Adrenal gland (tissue), 5 donors: ENCODE data around the gene ADGRA1.

Experiments used
- POLR2A ChIP-seq, 2 donors: fragments of 450-650 bp; IDR thresholded peaks; one replicate each; pipeline ENCODE4 v1.6.1; 2017; ENCODE audit warnings: antibody characterized with exemption in 2 of 2, mild to moderate bottlenecking in 2 of 2, moderate library complexity in 1 of 2
- TF ChIP-seq, protein P1 (sequence below), 6 experiments: fragments of 450-650 bp in 4 of 6; fragments of 200-600 bp in 2 of 6; sonication (generic) in 1 of 6; IDR thresholded peaks; 1 replicate in 5 of 6; 2 replicates in 1 of 6; pipeline versions ENCODE4 v1.5.1 to v1.8.0; 2016 to 2021; ENCODE audit warnings: antibody characterized with exemption in 6 of 6, mild to moderate bottlenecking in 2 of 6, moderate library complexity in 1 of 6
- donor health status: DM: no; HTN: no; CAD: no.

DNA sequence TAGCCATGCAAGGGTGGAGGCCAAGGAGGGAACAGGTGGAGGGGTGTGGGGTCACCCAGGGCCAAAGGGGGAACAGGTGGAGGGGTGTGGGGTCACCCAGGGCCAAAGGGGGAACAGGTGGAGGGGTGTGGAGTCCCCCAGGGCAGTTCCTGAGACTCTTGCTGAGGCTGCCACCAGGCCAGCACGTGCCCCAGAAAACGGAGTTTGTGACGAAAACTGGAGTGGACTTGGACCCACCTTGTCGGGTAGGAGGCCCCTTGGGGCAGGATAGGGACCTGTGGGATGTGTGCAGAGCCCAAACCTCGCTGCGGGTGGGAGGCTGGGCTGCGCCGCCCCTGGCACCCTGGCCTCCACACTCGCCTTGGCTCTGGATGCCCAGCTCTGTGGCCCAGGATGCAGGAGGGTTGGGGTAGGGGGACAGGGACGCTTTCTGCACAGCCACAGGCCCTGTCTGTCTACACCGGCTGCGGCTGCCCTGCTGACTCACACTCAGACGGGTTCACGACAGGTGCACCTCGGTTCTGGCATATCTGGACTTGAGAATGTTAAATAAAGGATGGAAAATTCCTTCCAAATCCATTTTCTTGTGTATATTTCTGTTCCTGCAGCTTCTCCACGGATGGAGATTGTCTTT lies 562 bp upstream of the ADGRA1 start:
- TF ChIP-seq, protein P1, sequence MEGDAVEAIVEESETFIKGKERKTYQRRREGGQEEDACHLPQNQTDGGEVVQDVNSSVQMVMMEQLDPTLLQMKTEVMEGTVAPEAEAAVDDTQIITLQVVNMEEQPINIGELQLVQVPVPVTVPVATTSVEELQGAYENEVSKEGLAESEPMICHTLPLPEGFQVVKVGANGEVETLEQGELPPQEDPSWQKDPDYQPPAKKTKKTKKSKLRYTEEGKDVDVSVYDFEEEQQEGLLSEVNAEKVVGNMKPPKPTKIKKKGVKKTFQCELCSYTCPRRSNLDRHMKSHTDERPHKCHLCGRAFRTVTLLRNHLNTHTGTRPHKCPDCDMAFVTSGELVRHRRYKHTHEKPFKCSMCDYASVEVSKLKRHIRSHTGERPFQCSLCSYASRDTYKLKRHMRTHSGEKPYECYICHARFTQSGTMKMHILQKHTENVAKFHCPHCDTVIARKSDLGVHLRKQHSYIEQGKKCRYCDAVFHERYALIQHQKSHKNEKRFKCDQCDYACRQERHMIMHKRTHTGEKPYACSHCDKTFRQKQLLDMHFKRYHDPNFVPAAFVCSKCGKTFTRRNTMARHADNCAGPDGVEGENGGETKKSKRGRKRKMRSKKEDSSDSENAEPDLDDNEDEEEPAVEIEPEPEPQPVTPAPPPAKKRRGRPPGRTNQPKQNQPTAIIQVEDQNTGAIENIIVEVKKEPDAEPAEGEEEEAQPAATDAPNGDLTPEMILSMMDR (IDR thresholded peaks at IDR 0.05), result no peak
- no peak for TF ChIP-seq POLR2A (IDR thresholded peaks at IDR 0.05)
